Measurements from ENCODE around the gene GABRD. TPM values are rescaled to one million over a fixed set of nuclear protein-coding genes. Genes with fewer than 3 reads are reported as not detected.

The GABRD gene
- total and polyA plus RNA-seq, 8 donors = 0.09 to 0.61 (median 0.15) TPM; not detected in 3

DNA sequence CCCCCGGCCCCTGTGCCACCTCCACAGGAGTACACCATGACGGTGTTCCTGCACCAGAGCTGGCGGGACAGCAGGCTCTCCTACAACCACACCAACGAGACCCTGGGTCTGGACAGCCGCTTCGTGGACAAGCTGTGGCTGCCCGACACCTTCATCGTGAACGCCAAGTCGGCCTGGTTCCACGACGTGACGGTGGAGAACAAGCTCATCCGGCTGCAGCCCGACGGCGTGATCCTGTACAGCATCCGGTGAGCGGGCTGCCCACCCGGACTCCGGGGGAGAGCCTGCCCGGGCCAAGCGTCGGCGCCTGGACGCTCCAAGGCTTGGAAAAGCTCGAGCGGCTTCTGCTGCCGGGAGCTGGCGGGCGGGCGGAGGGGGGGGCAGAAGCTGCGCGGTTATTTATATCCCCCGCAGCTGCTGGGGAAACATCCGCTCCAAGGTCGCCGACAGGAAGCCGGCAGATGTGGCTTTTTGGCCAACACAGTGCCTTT, 6.4 kb downstream of the GABRD start:
- DNase-seq = peak in 1 of 6 donors; percentile 60
- H3K9me3 ChIP-seq = no peaks in the 10 kb centered on the region
- H3K4me1 ChIP-seq = no peaks in the 10 kb centered on the region
- H3K27me3 ChIP-seq = peaks cover 0 to 10% (median 3%) of the 10 kb centered on the region in 4 donors
- no peak overlapping the region for H3K4me3 ChIP-seq
- peak in 1 of 4 donors; percentile 34 for ATAC-seq
- TF ChIP-seq, protein P1, sequence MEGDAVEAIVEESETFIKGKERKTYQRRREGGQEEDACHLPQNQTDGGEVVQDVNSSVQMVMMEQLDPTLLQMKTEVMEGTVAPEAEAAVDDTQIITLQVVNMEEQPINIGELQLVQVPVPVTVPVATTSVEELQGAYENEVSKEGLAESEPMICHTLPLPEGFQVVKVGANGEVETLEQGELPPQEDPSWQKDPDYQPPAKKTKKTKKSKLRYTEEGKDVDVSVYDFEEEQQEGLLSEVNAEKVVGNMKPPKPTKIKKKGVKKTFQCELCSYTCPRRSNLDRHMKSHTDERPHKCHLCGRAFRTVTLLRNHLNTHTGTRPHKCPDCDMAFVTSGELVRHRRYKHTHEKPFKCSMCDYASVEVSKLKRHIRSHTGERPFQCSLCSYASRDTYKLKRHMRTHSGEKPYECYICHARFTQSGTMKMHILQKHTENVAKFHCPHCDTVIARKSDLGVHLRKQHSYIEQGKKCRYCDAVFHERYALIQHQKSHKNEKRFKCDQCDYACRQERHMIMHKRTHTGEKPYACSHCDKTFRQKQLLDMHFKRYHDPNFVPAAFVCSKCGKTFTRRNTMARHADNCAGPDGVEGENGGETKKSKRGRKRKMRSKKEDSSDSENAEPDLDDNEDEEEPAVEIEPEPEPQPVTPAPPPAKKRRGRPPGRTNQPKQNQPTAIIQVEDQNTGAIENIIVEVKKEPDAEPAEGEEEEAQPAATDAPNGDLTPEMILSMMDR (IDR thresholded peaks at IDR 0.05) = no peak
- intact Hi-C loops (cut with DNase I) = no loop called here
- H3K36me3 ChIP-seq = no peaks in the 10 kb centered on the region
- peak overlapping the region in 1 of 4 donors; percentile 33 for H3K27ac ChIP-seq
- no peak for FAIRE-seq
- 46 to 54% methylated on average over 39 of the region's 39 CpGs for whole genome bisulfite sequencing, 2 donors

DNA sequence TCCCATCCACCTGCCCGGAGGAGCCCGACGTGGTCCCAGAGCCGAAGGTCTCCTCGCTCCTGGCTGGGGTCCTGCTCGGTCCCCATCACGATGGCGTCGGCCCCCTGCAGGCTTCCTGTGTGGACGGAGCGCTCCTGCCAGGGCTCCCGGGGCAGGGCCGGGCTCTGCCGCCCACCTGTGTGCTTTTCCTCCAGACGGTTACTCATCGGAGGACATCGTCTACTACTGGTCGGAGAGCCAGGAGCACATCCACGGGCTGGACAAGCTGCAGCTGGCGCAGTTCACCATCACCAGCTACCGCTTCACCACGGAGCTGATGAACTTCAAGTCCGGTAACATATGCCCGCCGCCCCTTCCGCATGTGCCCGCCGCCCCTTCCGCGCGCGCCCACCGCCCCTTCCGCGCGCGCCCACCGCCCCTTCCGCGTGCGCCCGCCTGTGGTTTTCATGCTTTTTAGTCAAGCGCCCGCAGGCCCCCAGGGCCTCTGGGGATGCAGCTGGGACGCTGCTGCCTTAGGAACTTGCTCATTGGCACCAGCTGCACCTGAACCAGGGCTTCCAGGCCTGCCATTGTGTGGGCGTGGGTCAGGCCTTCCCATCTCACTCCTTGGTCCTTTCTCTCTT, 8.9 kb downstream of the GABRD start:
- ATAC-seq (no peak), DNase-seq (no peak), FAIRE-seq (no peak)
- Histone ChIP-seq H3K27me3 (no peaks in the 10 kb centered on the region), H3K4me1 (no peaks in the 10 kb centered on the region), H3K9me3 (no peaks in the 10 kb centered on the region), H3K27ac (no peak overlapping the region), H3K4me3 (no peak overlapping the region), H3K36me3 (no peaks in the 10 kb centered on the region)
- intact Hi-C loops (cut with DNase I) = no loop called here
- TF ChIP-seq, protein P1 (IDR thresholded peaks at IDR 0.05) = no peak
- 81 to 88% methylated on average over 46 of the region's 46 CpGs for WGBS, 2 donors

DNA sequence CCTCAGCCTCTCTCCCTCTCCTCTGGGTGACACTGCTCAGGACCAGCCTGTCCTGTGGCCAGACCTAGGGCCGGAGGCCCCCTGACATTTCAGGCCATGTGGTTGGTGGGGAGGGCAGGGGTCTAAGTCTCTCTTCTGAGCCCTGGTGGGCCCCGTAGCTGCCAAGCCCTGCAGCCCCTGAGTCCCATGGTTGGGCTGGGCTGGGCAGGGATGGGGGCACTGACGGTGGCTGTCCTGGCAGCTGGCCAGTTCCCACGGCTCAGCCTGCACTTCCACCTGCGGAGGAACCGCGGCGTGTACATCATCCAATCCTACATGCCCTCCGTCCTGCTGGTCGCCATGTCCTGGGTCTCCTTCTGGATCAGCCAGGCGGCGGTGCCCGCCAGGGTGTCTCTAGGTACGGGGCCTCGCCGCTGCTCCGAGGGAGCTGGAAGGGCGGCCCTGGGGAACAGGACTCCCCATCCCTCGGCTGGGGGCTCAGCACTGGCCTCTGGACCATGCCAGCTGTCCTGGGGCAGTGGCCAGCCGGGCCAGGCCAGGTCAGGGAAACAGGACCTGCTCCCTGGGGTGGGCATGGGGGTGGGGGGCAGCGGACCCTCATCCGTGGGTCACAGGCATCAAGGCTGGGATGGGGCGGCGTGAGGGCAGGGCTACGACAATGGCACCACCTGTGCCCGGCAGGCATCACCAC, 9.9 kb downstream of the GABRD start:
- Histone ChIP-seq H3K27ac (no peak overlapping the region), H3K9me3 (no peaks in the 10 kb centered on the region), H3K27me3 (no peaks in the 10 kb centered on the region), H3K4me3 (no peak overlapping the region), H3K4me1 (no peaks in the 10 kb centered on the region), H3K36me3 (no peaks in the 10 kb centered on the region)
- intact Hi-C loops (cut with DNase I) = no loop called here
- FAIRE-seq = no peak
- ATAC-seq = no peak
- TF ChIP-seq, protein P1 (IDR thresholded peaks at IDR 0.05) = no peak
- peak in 1 of 6 donors; percentile 67 for DNase-seq
- 56 to 68% methylated on average over 26 of the region's 26 CpGs for WGBS, 2 donors

DNA sequence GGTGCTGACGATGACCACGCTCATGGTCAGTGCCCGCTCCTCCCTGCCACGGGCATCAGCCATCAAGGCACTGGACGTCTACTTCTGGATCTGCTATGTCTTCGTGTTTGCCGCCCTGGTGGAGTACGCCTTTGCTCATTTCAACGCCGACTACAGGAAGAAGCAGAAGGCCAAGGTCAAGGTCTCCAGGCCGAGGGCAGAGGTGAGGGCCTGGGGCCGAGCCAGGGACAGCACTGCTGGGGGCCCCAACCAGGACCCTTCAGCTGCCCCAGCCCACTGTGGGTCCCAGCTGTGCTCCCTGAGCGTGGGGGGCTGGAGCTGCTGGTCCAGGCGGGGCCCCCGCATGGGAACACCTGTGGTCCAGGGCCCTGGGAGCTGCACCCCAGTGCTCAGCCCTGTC, 10.4 kb downstream of the GABRD start:
- Histone ChIP-seq H3K9me3 (no peaks in the 10 kb centered on the region), H3K27me3 (no peaks in the 10 kb centered on the region), H3K4me3 (no peak overlapping the region), H3K4me1 (no peaks in the 10 kb centered on the region), H3K27ac (no peak overlapping the region), H3K36me3 (no peaks in the 10 kb centered on the region)
- intact Hi-C loops (cut with DNase I) = no loop called here
- 66 to 72% methylated on average over 13 to 15 of the region's 15 CpGs for WGBS, 2 donors
- TF ChIP-seq, protein P1 (IDR thresholded peaks at IDR 0.05) = no peak
- no peak for ATAC-seq
- no peak for FAIRE-seq
- DNase-seq = no peak
